Right kidney (tissue), 1 donor: Measurements from ENCODE around the gene CRYGB.
"Not testable (repeated sequence)": the region's sequence is repeated elsewhere in the genome, so short reads cannot be mapped to it uniquely, and the experiment has no call there.

ENCODE experiments used
- DNase-seq: peaks from one replicate; pipeline ENCODE4 v3.0.0-alpha.2; 2016

The CRYGB gene

GRCh38 chr2:208112969-208113368 is 33.0 kb downstream of the CRYGB start:
- DNase-seq, result no peak

GRCh38 chr2:208112273-208112745 is 33.6 kb downstream of the CRYGB start:
- DNase-seq, result peak; percentile 37

GRCh38 chr2:208103616-208104015 is 42.3 kb downstream of the CRYGB start:
- no peak for DNase-seq

- no peak for DNase-seq
Observed at GRCh38 chr2:208101716-208102631, 44.0 kb downstream of the CRYGB start.

- no peak for DNase-seq
Observed at GRCh38 chr2:208099682-208100470, 46.1 kb downstream of the CRYGB start.

- DNase-seq, result not testable (repeated sequence)
Observed at GRCh38 chr2:208098701-208099100, 47.3 kb downstream of the CRYGB start.

- no peak for DNase-seq
Observed at GRCh38 chr2:208098267-208098666, 47.7 kb downstream of the CRYGB start.

- DNase-seq, result no peak
Observed at GRCh38 chr2:208097801-208098200, 48.2 kb downstream of the CRYGB start.

- DNase-seq, result no peak
Observed at GRCh38 chr2:208097313-208097712, 48.6 kb downstream of the CRYGB start.

GRCh38 chr2:208096080-208096479 is 49.9 kb downstream of the CRYGB start:
- no peak for DNase-seq

GRCh38 chr2:208093128-208093527 is 52.8 kb downstream of the CRYGB start:
- no peak for DNase-seq
